ENCODE results near the gene NAA20.

The NAA20 gene

DNA sequence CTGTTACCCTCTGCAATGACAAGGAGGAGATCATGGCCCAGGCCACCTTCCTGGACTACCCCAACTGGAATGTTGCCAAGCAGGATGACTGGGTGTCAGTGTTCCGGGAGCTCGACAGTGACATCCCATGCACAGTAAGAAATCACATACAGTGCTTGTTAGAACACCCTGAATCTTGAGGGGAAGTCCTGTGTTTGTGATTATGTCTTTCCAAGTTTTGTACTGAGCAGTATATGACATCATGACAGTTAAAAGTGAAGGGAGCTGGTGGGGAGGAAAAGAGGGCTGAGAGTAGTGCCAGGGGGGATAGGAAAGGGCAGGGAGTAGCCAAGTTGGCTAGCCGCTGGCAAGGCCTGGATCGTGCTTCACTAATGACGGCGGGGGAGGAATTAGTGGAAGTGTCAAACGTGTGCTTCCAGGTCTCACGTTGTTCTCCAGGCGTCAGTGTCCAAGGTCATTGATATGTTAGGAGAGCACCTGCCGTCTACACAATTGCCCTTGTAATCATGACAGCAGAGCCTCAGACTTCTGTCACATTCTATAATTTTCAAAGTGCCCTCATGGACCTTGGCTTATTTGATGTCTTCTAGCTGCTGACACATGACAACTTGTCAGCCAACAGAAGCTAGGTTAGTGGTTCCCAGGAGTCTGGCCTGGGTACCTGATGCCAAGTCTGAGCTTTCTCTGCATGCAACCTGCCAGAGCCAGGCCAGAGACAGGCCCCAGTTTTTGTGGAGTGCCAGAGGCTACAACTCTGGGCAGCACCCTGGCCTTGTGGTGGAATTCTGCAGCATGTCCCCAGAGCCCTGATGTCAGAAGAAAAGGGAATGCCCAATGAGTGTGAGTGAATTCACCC, 53.9 kb downstream of the NAA20 start:
- TF ChIP-seq, protein P1, sequence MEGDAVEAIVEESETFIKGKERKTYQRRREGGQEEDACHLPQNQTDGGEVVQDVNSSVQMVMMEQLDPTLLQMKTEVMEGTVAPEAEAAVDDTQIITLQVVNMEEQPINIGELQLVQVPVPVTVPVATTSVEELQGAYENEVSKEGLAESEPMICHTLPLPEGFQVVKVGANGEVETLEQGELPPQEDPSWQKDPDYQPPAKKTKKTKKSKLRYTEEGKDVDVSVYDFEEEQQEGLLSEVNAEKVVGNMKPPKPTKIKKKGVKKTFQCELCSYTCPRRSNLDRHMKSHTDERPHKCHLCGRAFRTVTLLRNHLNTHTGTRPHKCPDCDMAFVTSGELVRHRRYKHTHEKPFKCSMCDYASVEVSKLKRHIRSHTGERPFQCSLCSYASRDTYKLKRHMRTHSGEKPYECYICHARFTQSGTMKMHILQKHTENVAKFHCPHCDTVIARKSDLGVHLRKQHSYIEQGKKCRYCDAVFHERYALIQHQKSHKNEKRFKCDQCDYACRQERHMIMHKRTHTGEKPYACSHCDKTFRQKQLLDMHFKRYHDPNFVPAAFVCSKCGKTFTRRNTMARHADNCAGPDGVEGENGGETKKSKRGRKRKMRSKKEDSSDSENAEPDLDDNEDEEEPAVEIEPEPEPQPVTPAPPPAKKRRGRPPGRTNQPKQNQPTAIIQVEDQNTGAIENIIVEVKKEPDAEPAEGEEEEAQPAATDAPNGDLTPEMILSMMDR (IDR thresholded peaks at IDR 0.05) = no peak

DNA sequence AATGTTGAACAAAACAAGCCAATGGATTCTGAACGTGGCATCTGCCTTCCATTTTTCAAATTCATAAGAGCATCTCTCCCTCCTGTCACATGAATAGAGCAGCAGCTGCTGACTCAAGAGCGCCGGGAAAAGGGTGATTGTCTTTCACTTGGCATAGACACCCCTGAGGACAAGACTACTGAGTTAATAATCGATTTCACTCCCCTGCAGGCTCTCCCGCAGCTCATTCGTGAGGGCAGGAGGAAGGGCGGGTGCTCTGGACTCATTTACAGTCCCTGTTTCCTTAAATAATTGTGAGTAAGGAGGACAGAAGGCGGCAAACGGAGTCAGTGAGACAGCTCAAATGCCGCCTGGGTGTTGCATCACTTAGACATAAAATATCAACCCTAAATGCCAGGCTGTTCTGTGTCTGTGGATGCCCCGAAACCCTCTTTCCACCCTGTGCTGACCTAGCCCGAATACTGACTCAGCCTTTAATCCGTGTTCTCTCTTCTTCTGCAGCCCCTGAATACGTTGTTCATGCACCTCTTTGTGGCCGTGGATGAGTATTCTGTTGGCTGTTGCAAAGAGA, 56.7 kb downstream of the NAA20 start:
- TF ChIP-seq, protein P1 (IDR thresholded peaks at IDR 0.05) = no peak

DNA sequence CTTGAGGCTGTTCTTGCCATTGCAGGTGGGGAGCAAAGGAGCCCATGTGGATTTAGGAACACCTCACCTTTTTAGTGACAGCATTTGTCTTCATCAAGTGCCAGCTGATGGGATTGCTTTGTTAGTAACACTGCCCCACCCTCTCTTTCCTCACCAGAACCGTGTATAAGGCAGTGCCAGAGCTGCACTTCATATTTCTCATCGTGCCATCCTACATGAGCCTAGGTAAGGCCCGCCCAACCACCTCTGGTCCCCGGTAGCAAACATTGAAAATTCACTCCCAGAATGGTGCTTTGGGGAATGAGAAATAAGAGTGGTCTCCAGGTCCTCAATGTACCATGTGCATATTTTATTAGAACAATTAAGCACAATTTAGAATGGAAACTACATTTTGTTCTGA, 57.9 kb downstream of the NAA20 start:
- TF ChIP-seq, protein P1 (IDR thresholded peaks at IDR 0.05) = no peak

DNA sequence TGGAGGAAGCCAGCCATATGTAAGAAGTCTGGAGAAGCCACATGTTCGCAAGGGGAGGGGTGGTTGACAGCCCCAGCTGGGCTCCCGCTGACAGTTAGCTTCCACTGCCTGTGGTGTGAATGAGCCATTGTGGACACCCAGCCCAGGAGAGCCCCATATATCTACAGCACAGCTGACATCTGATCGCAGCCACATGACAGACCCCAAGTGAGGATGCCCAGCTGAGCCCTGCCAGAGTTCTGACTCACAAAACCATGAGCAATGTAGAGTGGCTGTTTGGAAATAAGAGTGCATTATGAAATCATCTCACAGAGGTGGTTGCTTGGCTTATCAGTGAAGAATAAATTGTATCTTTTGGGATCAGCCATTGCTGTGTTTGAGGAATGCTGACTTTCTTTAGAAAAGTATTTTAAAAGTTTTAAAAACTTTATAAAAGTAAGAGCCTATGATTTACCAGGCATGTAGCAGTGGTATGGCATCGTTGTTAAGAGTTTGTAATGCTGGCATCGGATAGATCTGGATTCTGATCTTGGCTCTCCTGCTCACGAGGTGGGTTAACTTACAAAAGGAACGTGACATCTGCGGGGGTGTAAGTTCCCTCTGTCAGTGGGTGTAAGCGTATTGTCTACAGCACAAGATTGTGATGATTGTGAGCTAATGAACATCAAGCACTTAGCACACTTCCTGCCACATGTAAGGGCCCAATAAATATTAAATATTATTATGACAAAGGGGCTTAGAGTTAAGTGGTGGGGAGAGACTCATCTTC, 59.3 kb downstream of the NAA20 start:
- TF ChIP-seq, protein P1 (IDR thresholded peaks at IDR 0.05) = no peak

DNA sequence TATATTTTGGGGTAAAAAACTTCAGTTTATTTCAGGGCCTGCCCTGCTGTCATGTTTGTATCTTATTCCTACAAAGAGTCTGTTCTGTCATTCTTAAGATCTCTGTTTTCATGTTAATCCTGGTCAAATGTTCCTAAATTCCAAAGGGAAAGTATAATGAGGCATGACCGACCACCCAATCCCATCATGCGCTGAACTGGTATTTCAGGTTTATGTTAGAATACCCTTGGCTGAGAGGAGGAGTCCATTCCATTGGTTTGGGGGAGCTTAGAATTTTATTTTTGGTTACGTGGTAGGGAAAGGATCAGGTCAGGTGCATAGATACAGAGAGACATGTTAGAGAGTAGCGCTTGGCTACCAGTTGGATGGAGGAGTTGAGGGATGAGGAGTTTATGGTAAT, 60.9 kb downstream of the NAA20 start:
- TF ChIP-seq, protein P1 (IDR thresholded peaks at IDR 0.05) = no peak

DNA sequence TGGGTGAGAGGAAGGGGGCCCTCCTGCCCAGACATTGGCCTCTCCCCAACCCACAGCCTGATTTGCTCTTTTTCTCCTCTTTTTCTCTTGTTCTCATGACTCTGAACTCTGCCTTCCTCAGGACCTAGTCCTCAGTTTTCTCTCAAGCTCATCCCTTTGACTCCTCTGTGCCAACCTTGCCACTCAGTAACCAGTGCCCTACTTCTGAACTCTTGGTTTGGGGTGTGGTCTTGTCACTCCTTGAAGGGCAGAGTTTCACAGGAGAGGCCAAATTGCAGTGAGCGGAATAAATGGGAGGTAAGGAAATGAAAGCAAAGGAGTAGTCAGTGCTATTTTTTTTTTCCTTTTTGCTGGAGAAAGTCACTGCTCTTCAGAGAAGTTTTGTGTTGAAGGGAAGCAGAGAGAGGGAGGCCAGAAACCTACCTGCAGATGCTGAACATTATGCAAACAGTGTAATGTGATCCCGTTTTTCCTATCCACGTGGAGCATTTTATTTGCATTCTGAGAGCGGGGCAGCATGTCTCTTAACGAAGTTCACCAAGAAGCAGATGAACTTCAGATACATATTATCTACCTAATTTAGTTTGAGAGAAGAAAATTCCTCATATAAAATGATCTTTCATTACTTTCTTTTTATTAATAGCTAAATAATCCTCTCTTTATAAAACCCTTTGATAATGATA, 62.1 kb downstream of the NAA20 start:
- TF ChIP-seq, protein P1 (IDR thresholded peaks at IDR 0.05) = no peak

All from LNCAP (cell line).